Ishikawa (cell line): ENCODE measurements around the gene BUD31.
A peak's percentile ranks its signal among the peaks of the same experiment; 100 is the strongest.

Source experiments
- CEBPB ChIP-seq: IDR thresholded peaks from 2 replicates; pipeline ENCODE4 v1.6.1; 2012
- CREB1 ChIP-seq: IDR thresholded peaks from 2 replicates; pipeline ENCODE4 v1.6.1; 2012; ENCODE audit warnings: low read depth
- EGR1 ChIP-seq: IDR thresholded peaks from 2 replicates; pipeline ENCODE4 v1.6.1; 2012
- EP300 ChIP-seq: IDR thresholded peaks from 2 replicates; pipeline ENCODE4 v1.6.1; 2012; ENCODE audit warnings: borderline replicate concordance
- FOXM1 ChIP-seq: IDR thresholded peaks from 2 replicates; pipeline ENCODE4 v1.6.1; 2012; ENCODE audit warnings: low read depth, borderline replicate concordance
- MAX ChIP-seq: IDR thresholded peaks from 2 replicates; pipeline ENCODE4 v1.6.1; 2012
- NFIC ChIP-seq: IDR thresholded peaks from 2 replicates; pipeline ENCODE4 v1.6.1; 2012
- RAD21 ChIP-seq: IDR thresholded peaks from 2 replicates; pipeline ENCODE4 v1.6.1; 2012; ENCODE audit warnings: low read depth
- REST ChIP-seq: IDR thresholded peaks from 2 replicates; pipeline ENCODE4 v1.6.1; 2012; ENCODE audit warnings: low read depth, mild to moderate bottlenecking
- TAF1 ChIP-seq: IDR thresholded peaks from 2 replicates; pipeline ENCODE4 v1.6.1; 2012; ENCODE audit warnings: low read depth, mild to moderate bottlenecking
- TCF12 ChIP-seq: IDR thresholded peaks from 2 replicates; pipeline ENCODE4 v1.6.1; 2012; ENCODE audit warnings: low read depth
- TEAD4 ChIP-seq: IDR thresholded peaks from 2 replicates; pipeline ENCODE4 v1.6.1; 2012
- YY1 ChIP-seq: IDR thresholded peaks from 2 replicates; pipeline ENCODE4 v1.6.1; 2012; ENCODE audit warnings: low read depth
- ZBTB7A ChIP-seq: IDR thresholded peaks from 2 replicates; pipeline ENCODE4 v1.6.1; 2012; ENCODE audit warnings: low read depth
- TF ChIP-seq, protein P1 (sequence below): IDR thresholded peaks from 2 replicates; pipeline ENCODE4 v1.6.1; 2012

BUD31 gene

DNA sequence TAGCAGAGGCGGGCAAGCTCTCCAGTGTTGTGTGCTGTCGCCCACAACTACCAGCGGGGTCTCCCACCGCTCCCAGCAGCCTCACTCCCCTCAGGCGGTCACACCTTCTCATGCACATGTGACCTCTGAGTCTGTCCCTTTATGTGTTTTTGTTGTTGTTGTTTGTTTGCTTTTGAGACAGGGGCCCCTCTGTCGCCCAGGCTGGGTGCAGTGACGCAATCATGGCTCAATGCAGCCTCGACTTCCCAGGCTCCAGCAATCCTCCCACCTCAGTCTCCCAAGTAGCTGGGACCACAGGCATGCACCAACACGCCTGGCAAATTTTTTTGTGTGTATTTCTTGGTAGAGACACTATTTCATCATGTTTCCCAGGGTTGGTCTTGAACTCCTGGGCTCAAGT lies 31.4 kb downstream of the BUD31 start:
- TF ChIP-seq CEBPB (peak; percentile 28; the same call in 1 of the 2 replicates), MAX (no peak), TAF1 (no peak)

- TF ChIP-seq ZBTB7A (no peak), REST (no peak), FOXM1 (no peak), CEBPB (no peak), MAX (no peak), TCF12 (no peak), RAD21 (no peak), CREB1 (no peak), EP300 (no peak), YY1 (no peak), NFIC (no peak)
- TF ChIP-seq, protein P1, sequence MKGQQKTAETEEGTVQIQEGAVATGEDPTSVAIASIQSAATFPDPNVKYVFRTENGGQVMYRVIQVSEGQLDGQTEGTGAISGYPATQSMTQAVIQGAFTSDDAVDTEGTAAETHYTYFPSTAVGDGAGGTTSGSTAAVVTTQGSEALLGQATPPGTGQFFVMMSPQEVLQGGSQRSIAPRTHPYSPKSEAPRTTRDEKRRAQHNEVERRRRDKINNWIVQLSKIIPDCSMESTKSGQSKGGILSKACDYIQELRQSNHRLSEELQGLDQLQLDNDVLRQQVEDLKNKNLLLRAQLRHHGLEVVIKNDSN = no peak
Observed at GRCh38 chr7:99446096-99446495, 37.3 kb downstream of the BUD31 start.

DNA sequence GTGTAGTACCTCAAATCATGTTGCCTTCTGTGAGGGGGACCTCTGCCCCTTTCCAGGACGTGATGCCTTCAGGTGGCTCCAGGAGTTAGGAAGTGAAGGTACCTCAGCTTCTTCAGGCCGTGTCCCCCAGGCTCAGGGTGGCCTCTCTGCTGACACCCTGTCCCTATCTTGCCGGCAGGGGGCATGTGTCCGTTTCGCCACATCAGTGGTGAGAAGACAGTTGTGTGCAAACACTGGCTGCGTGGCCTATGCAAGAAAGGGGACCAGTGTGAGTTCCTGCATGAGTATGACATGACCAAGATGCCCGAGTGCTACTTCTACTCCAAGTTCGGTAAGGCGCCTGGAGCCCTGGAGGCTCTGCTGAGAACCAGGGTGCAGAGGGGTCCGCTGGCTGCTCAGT lies 39.2 kb downstream of the BUD31 start:
- TF ChIP-seq MAX (no peak), TEAD4 (no peak), TAF1 (no peak), CREB1 (no peak), NFIC (no peak), EP300 (no peak), EGR1 (no peak), ZBTB7A (no peak), REST (no peak), RAD21 (no peak)
- TF ChIP-seq, protein P1 = no peak

GRCh38 chr7:99448855-99449254 lies 40.1 kb downstream of the BUD31 start:
- TF ChIP-seq CEBPB (no peak), EP300 (no peak), REST (no peak), RAD21 (no peak), MAX (no peak), ZBTB7A (no peak), NFIC (no peak), YY1 (no peak), TEAD4 (no peak), EGR1 (no peak), TAF1 (no peak), TCF12 (no peak), FOXM1 (no peak), CREB1 (no peak)
- TF ChIP-seq, protein P1 = no peak
